ENCODE measurements around the gene TTC33.

- no peak for TF ChIP-seq CTCF (IDR thresholded peaks at IDR 0.05)
- TF ChIP-seq POLR2A (IDR thresholded peaks at IDR 0.05), result no peak
Measured at GRCh38 chr5:40626801-40627200, 129.0 kb downstream of the TTC33 start.
